A549 (cell line): Measurements from ENCODE around the gene ERV3-1. TPM values are rescaled to one million over a fixed set of nuclear protein-coding genes. Genes with fewer than 3 reads are reported as not detected.
"Not testable (repeated sequence)": the region's sequence is repeated elsewhere in the genome, so short reads cannot be mapped to it uniquely, and the experiment has no call there.

Source experiments
- ATAC-seq, 2 experiments: fragments of 200-7000 bp in 1 of 2; fragments of >200 bp in 1 of 2; cut with Nextera tagmentation in 1 of 2; cut with Tn5 transposase in 1 of 2; 3 replicates each; pipeline versions ENCODE4 v1.8.0 to v1.9.1; 2018 to 2020; ENCODE audit warnings: mild to moderate bottlenecking in 1 of 2, moderate library complexity in 1 of 2
- CTCF ChIA-PET: fragments of 300-600 bp; sonication (Branson Sonifier 250); formaldehyde crosslinking; extraction: SDS; loops from one replicate; lab custom pipeline; 2021; ENCODE audit warnings: antibody characterized with exemption, inconsistent platforms; lab: Yijun Ruan, JAX
- POLR2A ChIA-PET: fragments of 350-600 bp; formaldehyde crosslinking; extraction: SDS; loops from one replicate; lab custom pipeline; 2021; ENCODE audit warnings: antibody characterized with exemption, inconsistent platforms; lab: Yijun Ruan, JAX
- DNase-seq, 2 experiments: peaks; one replicate each; pipeline versions ENCODE4 v3.0.0 to v3.0.0-alpha.2; 2011 to 2016; ENCODE audit warnings: low read depth in 1 of 2, low spot score in 1 of 2
- FAIRE-seq: peaks from 2 replicates; lab custom pipeline; 2011; peaks lifted over from hg19 to GRCh38; lab: Jason Lieb, UNC
- H3K27ac ChIP-seq, 2 experiments: fragments of >200 bp; sonication (Bioruptor Twin); formaldehyde crosslinking; 3 replicates each; pipeline ENCODE4 v1.5.1; 2016 to 2017
- H3K4me1 ChIP-seq: fragments of >200 bp; sonication (Bioruptor Twin); formaldehyde crosslinking; 3 replicates; pipeline ENCODE4 v1.6.1; 2016
- H3K4me2 ChIP-seq: fragments of >200 bp; sonication (Bioruptor Twin); formaldehyde crosslinking; 3 replicates; pipeline ENCODE4 v1.6.1; 2016
- H3K4me3 ChIP-seq: fragments of >200 bp; sonication (Bioruptor Twin); formaldehyde crosslinking; 3 replicates; pipeline ENCODE4 v1.5.1; 2016
- H3K9me3 ChIP-seq: fragments of >200 bp; sonication (Bioruptor Twin); formaldehyde crosslinking; 3 replicates; pipeline ENCODE4 v1.6.1; 2016
- ATOH8 ChIP-seq: fragments of 250-450 bp; sonication (Bioruptor Pico); IDR thresholded peaks from 2 replicates; pipeline ENCODE4 v1.5.0; 2020; ENCODE audit warnings: low read depth, mild to moderate bottlenecking, moderate library complexity
- CEBPB ChIP-seq, 2 experiments: fragments of >200 bp in 1 of 2; sonication (Bioruptor Twin) in 1 of 2; formaldehyde crosslinking in 1 of 2; IDR thresholded peaks; 2 replicates each; pipeline ENCODE4 v1.6.1; 2012 to 2016
- ESRRA ChIP-seq: fragments of 150-350 bp; IDR thresholded peaks from 2 replicates; pipeline ENCODE4 v1.6.1; 2014; ENCODE audit warnings: mild to moderate bottlenecking, low read length, borderline replicate concordance
- FOXS1 ChIP-seq: fragments of 250-450 bp; sonication (Bioruptor Pico); IDR thresholded peaks from 2 replicates; pipeline ENCODE4 v1.5.0; 2020; ENCODE audit warnings: mild to moderate bottlenecking, moderate library complexity
- HES2 ChIP-seq: fragments of >200 bp; sonication (Bioruptor Twin); formaldehyde crosslinking; IDR thresholded peaks from 2 replicates; pipeline ENCODE4 v1.6.1; 2016
- HOXA7 ChIP-seq: fragments of 250-450 bp; sonication (Bioruptor Pico); IDR thresholded peaks from 2 replicates; pipeline ENCODE4 v1.5.0; 2020; ENCODE audit warnings: mild to moderate bottlenecking, moderate library complexity
- HOXB13 ChIP-seq: fragments of 250-450 bp; sonication (Bioruptor Pico); IDR thresholded peaks from 2 replicates; pipeline ENCODE4 v1.5.0; 2020; ENCODE audit warnings: low read depth, mild to moderate bottlenecking, moderate library complexity
- MAZ ChIP-seq: fragments of 150-350 bp; IDR thresholded peaks from 2 replicates; pipeline ENCODE4 v1.6.1; 2014; ENCODE audit warnings: antibody characterized with exemption, low read depth, low read length, borderline replicate concordance
- PHF8 ChIP-seq: fragments of 200-600 bp; sonication (generic); IDR thresholded peaks from 2 replicates; pipeline ENCODE4 v1.6.1; 2016; ENCODE audit warnings: low read depth, mild to moderate bottlenecking, antibody characterized with exemption, moderate library complexity, borderline replicate concordance
- POLR2AphosphoS2 ChIP-seq: conservative IDR thresholded peaks from 2 replicates; pipeline ENCODE4 v1.6.1; 2012; ENCODE audit warnings: low read length, improper control_type of control experiment, inconsistent platforms
- REST ChIP-seq: fragments of 200-600 bp; sonication (generic); IDR thresholded peaks from 2 replicates; pipeline ENCODE4 v1.6.1; 2016; ENCODE audit warnings: antibody characterized with exemption, mild to moderate bottlenecking, moderate library complexity
- RNF2 ChIP-seq: fragments of 200-600 bp; sonication (generic); IDR thresholded peaks from 2 replicates; pipeline ENCODE4 v1.6.1; 2016; ENCODE audit warnings: low read depth, mild to moderate bottlenecking, antibody characterized with exemption, moderate library complexity, borderline replicate concordance
- SMC3 ChIP-seq: fragments of >200 bp; sonication (Bioruptor Twin); formaldehyde crosslinking; IDR thresholded peaks from 3 replicates; pipeline ENCODE4 v1.6.1; 2018; ENCODE audit warnings: inconsistent platforms
- ZFP36 ChIP-seq: fragments of 450-650 bp; IDR thresholded peaks from 2 replicates; pipeline ENCODE4 v1.6.1; 2014; ENCODE audit warnings: borderline replicate concordance; ENCODE audit not compliant: partially characterized antibody
- ZSCAN20 ChIP-seq: fragments of 250-450 bp; sonication (Bioruptor Pico); IDR thresholded peaks from 2 replicates; pipeline ENCODE4 v1.8.0; 2022; ENCODE audit warnings: mild to moderate bottlenecking, moderate library complexity
- WGBS: methylation state at CpG from one replicate; pipeline ENCODE4 v1.1.6; 2017; ENCODE audit errors: missing lambda C conversion rate; 5-methylcytosine and 5-hydroxymethylcytosine counted together
- polyA plus RNA-seq, 4 experiments: library from polyadenylated mRNA; depleted of rRNA in 3 of 4; stranded (reverse); fragments of >200 nt; fragmentation: RNase III in 1 of 4; extraction: RNeasy Plus Mini Kit Qiagen cat#74134 plus additional on column Dnase treatment in 1 of 4; gene quantifications; 2 replicates in 3 of 4; 3 replicates in 1 of 4; pipeline ENCODE4 v1.2.3, GENCODE V29; 2011 to 2017

Gene ERV3-1
- polyA plus RNA-seq, 2 of the 4 experiments (the other 2 are of a cell fraction), result 5.0 to 5.8 TPM

- DNase-seq, H3K9me3 ChIP-seq, FAIRE-seq, ATAC-seq, H3K4me1 ChIP-seq, POLR2A ChIA-PET, H3K27ac ChIP-seq, CTCF ChIA-PET, H3K4me3 ChIP-seq, H3K4me2 ChIP-seq: not testable (repeated sequence)
- WGBS, result 4% methylated on average over 2 of the region's 3 CpGs
These were observed 14.5 kb upstream of the ERV3-1 start for GRCh38 chr7:65020978-65021377.

GRCh38 chr7:65009881-65010280, 3.4 kb upstream of the ERV3-1 start:
- not testable (repeated sequence) for H3K27ac ChIP-seq

GRCh38 chr7:65009394-65009793, 2.9 kb upstream of the ERV3-1 start:
- DNase-seq, ATAC-seq, H3K4me3 ChIP-seq, CTCF ChIA-PET, H3K27ac ChIP-seq, H3K4me2 ChIP-seq, FAIRE-seq, POLR2A ChIA-PET, H3K4me1 ChIP-seq: not testable (repeated sequence)
- H3K9me3 ChIP-seq, result peaks cover 15% of the 10 kb centered on the region
- WGBS, result 76% methylated on average over 2 of the region's 2 CpGs

More at GRCh38 chr7:65009881-65010280, 3.4 kb upstream of the ERV3-1 start:
- FAIRE-seq, DNase-seq, H3K4me3 ChIP-seq, ATAC-seq, H3K4me2 ChIP-seq, POLR2A ChIA-PET, H3K4me1 ChIP-seq: not testable (repeated sequence)
- WGBS, result 54% methylated on average over 7 of the region's 7 CpGs
- H3K9me3 ChIP-seq, result peaks cover 10% of the 10 kb centered on the region
- CTCF ChIA-PET, result interaction anchor here (0.6 kb wide), 1 partner anchor 212 kb away, joined by 3 read pairs; no protein-coding TSS in a partner anchor

GRCh38 chr7:65007036-65007435, 549 bp upstream of the ERV3-1 start:
- WGBS, result 97% methylated on average over 4 of the region's 4 CpGs
- FAIRE-seq, CTCF ChIA-PET, H3K4me1 ChIP-seq, DNase-seq, ATAC-seq: not testable (repeated sequence)
- Histone ChIP-seq H3K4me2 (peak overlapping the region; percentile 68), H3K27ac (peak overlapping the region; percentile 83 to 92; a peak in 4 of 6 replicates), H3K9me3 (peaks cover 35% of the 10 kb centered on the region), H3K4me3 (peak overlapping the region; percentile 74; the same call in 2 of the 3 replicates)
- POLR2A ChIA-PET, result interaction anchor here (0.6 to 1.8 kb wide), 4 partner anchors 31 to 241 kb away, joined by 5 to 29 read pairs (median 8); partner anchors contain the start of genes ZNF138 and ZNF273

GRCh38 chr7:65004575-65004974, 1.9 kb downstream of the ERV3-1 start:
- Histone ChIP-seq H3K4me1 (no peaks in the 10 kb centered on the region), H3K9me3 (peaks cover 59% of the 10 kb centered on the region), H3K27ac (no peak overlapping the region), H3K4me2 (0 out of 3 replicates have a peak overlapping the region, but pooled peaks have one; percentile 68), H3K4me3 (no peak overlapping the region; the same call in 2 of the 3 replicates)
- ATAC-seq, result no peak
- DNase-seq, result no peak
- WGBS, result 91% methylated on average over 1 of the region's 1 CpG
- TF ChIP-seq PHF8, result no peak
- TF ChIP-seq HOXB13, result no peak
- no peak for TF ChIP-seq MAZ
- no peak for TF ChIP-seq ZSCAN20 (CRISPR knock-in tag)
- no peak for TF ChIP-seq CEBPB (IDR thresholded peaks at IDR 0.05)
- TF ChIP-seq HOXA7 (CRISPR knock-in tag), result no peak
- no peak for TF ChIP-seq ATOH8
- TF ChIP-seq ESRRA, result no peak
- no peak for TF ChIP-seq REST
- no peak for TF ChIP-seq FOXS1 (CRISPR knock-in tag)
- TF ChIP-seq SMC3, result no peak
- no peak for TF ChIP-seq POLR2AphosphoS2
- TF ChIP-seq RNF2, result no peak
- no peak for TF ChIP-seq HES2
- TF ChIP-seq ZFP36, result no peak
- ChIA-PET CTCF (no interaction called here), POLR2A (no interaction called here)
- no peak for FAIRE-seq
